ENCODE measurements around the gene BTBD9.

GRCh38 chr6:38508286-38508685 lies 131.4 kb downstream of the BTBD9 start:
- no peak for TF ChIP-seq CTCF (IDR thresholded peaks at IDR 0.05)
- TF ChIP-seq POLR2A (IDR thresholded peaks at IDR 0.05): no peak
- TF ChIP-seq POLR2AphosphoS5 (IDR thresholded peaks at IDR 0.05; ENCODE audit: insufficient read depth in 1 of 2, low read depth in 1 of 2): no peak

All from vagina (tissue), 2 donors.